OCI-LY1 (cell line): Measurements from ENCODE around the gene CDR2.

ENCODE experiments used
- H2AFZ ChIP-seq: fragments of 200-600 bp; sonication (generic), shearing (Covaris generic); 2 replicates; pipeline ENCODE4 v1.6.0; 2014; ENCODE audit warnings: antibody characterized with exemption, mild to moderate bottlenecking, low read length
- H3F3A ChIP-seq: fragments of 200-600 bp; sonication (generic), shearing (Covaris generic); 2 replicates; pipeline ENCODE4 v1.6.0; 2014; ENCODE audit warnings: mild to moderate bottlenecking, antibody characterized with exemption, low read length, moderate library complexity; ENCODE audit not compliant: insufficient read depth
- H3K27ac ChIP-seq: fragments of 200-600 bp; sonication (generic); 2 replicates; pipeline ENCODE4 v1.5.1; 2014; ENCODE audit warnings: low read length, mixed run types, mild to moderate bottlenecking, low read depth; ENCODE audit not compliant: poor library complexity, severe bottlenecking
- H3K27me3 ChIP-seq: fragments of 200-600 bp; sonication (generic); 2 replicates; pipeline ENCODE4 v1.6.0; 2014; ENCODE audit warnings: antibody characterized with exemption, mild to moderate bottlenecking, low read length, moderate library complexity; ENCODE audit not compliant: insufficient read depth
- H3K36me3 ChIP-seq: fragments of 200-600 bp; sonication (generic); 2 replicates; pipeline ENCODE4 v1.6.1; 2014; ENCODE audit warnings: mild to moderate bottlenecking, antibody characterized with exemption, low read length, moderate library complexity, mixed read lengths; ENCODE audit not compliant: insufficient read depth
- H3K4me1 ChIP-seq: fragments of 200-600 bp; sonication (generic); 2 replicates; pipeline ENCODE4 v1.5.1; 2014; ENCODE audit warnings: mild to moderate bottlenecking, low read length, moderate library complexity; ENCODE audit not compliant: insufficient read depth, severe bottlenecking
- H3K4me2 ChIP-seq: fragments of 200-600 bp; sonication (generic), shearing (Covaris generic); 2 replicates; pipeline ENCODE4 v1.6.1; 2014; ENCODE audit warnings: low read length
- H3K4me3 ChIP-seq: fragments of 200-600 bp; sonication (generic); 2 replicates; pipeline ENCODE4 v1.5.1; 2014; ENCODE audit warnings: low read length, low read depth, mild to moderate bottlenecking, mixed read lengths; ENCODE audit not compliant: poor library complexity, severe bottlenecking
- H3K79me2 ChIP-seq: fragments of 200-600 bp; shearing (Covaris generic); 2 replicates; pipeline ENCODE4 v1.6.1; 2016; ENCODE audit warnings: mixed run types, low read length, mixed read lengths; ENCODE audit not compliant: insufficient read depth
- H3K9ac ChIP-seq: fragments of 200-600 bp; sonication (generic), shearing (Covaris generic); 2 replicates; pipeline ENCODE4 v1.6.1; 2014; ENCODE audit warnings: mild to moderate bottlenecking, low read length, mixed read lengths
- H3K9me2 ChIP-seq: fragments of 200-600 bp; sonication (generic), shearing (Covaris generic); 2 replicates; pipeline ENCODE4 v1.6.1; 2014; ENCODE audit warnings: low read depth, mild to moderate bottlenecking, low read length, mixed read lengths
- H3K9me3 ChIP-seq: fragments of 200-600 bp; shearing (Covaris generic); 2 replicates; pipeline ENCODE4 v1.6.1; 2014; ENCODE audit warnings: low read length, mixed read lengths
- H4K20me1 ChIP-seq: fragments of 200-600 bp; sonication (generic), shearing (Covaris generic); 2 replicates; pipeline ENCODE4 v1.6.0; 2016; ENCODE audit warnings: mild to moderate bottlenecking, low read length; ENCODE audit not compliant: insufficient read depth
- EZH2 ChIP-seq: fragments of 200-600 bp; sonication (generic), shearing (Covaris generic); IDR thresholded peaks from 2 replicates; pipeline ENCODE4 v1.8.0; 2017; ENCODE audit warnings: borderline replicate concordance, mixed run types, mild to moderate bottlenecking, antibody characterized with exemption, low read length, moderate library complexity, mixed read lengths
- TF ChIP-seq, protein P1 (sequence below): fragments of 200-600 bp; sonication (generic), shearing (Covaris generic); IDR thresholded peaks from 2 replicates; pipeline ENCODE4 v1.5.1; 2017; ENCODE audit warnings: mild to moderate bottlenecking, antibody characterized with exemption, low read length, moderate library complexity, mixed read lengths

CDR2 gene

DNA sequence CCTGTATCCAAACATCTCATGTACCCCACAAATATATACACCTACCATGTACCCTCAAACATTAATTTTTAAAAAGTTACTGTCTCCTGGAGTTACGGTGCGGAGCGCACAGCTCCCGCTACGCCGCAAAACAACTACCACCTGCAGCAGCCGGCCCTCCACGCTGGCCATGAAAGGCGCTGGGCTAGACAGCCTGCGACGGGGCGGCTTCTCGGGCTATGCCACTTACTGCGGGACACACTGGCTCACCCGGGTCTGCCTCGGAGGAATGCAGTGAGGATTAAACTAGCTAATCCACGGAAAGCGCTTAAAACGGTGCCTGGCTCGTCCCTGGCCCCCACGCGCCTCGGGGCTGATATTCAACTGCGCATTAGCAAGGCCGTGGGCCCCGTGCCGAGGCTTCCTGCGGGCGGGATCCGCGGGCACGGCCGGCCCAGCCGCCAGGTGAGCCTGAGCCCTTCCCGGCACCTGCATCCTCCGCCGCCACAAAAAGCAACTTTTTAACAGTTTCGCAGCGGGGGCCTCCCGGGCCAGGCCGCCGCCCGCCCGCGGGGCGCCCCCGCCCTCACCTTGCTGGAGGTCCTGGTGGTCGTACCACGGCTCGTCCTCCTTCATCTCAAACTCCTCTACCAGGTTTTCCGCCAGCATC, 633 bp downstream of the CDR2 start:
- Histone ChIP-seq H3K4me3 (peak overlapping the region; percentile 93), H3K27me3 (no peaks in the 10 kb centered on the region), H3F3A (no peaks in the 10 kb centered on the region), H3K9me2 (no peaks in the 10 kb centered on the region), H3K9ac (peak overlapping the region; percentile 89), H3K9me3 (no peaks in the 10 kb centered on the region), H4K20me1 (no peaks in the 10 kb centered on the region), H3K4me1 (peaks cover 55% of the 10 kb centered on the region), H3K79me2 (peaks cover 45% of the 10 kb centered on the region), H3K36me3 (peaks cover 12% of the 10 kb centered on the region; the same call in 1 of the 2 replicates), H2AFZ (no peak overlapping the region), H3K27ac (peak overlapping the region; percentile 51), H3K4me2 (peak overlapping the region; percentile 87)
- no peak for TF ChIP-seq EZH2
- TF ChIP-seq, protein P1, sequence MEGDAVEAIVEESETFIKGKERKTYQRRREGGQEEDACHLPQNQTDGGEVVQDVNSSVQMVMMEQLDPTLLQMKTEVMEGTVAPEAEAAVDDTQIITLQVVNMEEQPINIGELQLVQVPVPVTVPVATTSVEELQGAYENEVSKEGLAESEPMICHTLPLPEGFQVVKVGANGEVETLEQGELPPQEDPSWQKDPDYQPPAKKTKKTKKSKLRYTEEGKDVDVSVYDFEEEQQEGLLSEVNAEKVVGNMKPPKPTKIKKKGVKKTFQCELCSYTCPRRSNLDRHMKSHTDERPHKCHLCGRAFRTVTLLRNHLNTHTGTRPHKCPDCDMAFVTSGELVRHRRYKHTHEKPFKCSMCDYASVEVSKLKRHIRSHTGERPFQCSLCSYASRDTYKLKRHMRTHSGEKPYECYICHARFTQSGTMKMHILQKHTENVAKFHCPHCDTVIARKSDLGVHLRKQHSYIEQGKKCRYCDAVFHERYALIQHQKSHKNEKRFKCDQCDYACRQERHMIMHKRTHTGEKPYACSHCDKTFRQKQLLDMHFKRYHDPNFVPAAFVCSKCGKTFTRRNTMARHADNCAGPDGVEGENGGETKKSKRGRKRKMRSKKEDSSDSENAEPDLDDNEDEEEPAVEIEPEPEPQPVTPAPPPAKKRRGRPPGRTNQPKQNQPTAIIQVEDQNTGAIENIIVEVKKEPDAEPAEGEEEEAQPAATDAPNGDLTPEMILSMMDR: no peak; the same call in 1 of the 2 replicates

DNA sequence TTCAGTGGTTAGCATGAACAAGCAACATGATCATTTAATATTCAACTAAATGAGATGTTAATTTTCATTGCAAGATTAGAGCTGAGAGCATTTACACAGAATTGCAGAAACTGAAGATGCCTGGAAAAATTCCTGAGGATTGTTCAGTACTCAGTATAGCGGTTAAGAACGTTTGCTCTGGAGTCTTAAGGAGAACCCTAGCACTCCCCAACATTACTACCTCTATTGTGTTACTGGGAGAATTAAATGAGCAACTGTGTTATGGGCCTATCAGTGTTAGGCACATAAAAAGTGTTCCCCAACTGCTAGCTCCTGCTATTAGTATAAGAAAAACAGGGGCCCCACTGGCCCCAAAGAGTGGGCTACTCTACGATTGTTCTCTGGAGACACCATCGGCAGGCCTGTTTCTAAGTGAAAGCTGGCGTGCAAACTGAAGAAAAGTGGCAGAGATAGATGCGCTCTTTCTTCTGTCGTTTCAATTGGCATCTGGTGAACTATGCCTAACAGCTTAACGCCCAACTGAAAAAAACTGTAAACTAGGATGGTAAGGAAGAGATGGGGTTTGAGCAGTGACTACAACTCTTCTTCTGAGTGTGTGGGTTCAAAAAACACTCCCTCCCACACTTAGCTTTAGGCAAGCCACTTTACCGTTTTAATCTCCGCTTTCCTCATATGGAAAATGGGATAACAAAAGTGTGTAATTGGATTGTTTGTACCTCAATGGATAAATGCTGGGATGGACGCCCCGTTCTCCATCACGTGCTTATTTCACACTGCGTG, 1.3 kb downstream of the CDR2 start:
- H3K27ac ChIP-seq: peak overlapping the region; percentile 51
- TF ChIP-seq, protein P1: no peak
- no peak for TF ChIP-seq EZH2
- H3K4me1 ChIP-seq: peaks cover 57% of the 10 kb centered on the region
- peak overlapping the region; percentile 93 for H3K4me3 ChIP-seq
- no peaks in the 10 kb centered on the region for H4K20me1 ChIP-seq
- no peaks in the 10 kb centered on the region for H3K9me2 ChIP-seq
- H3K9me3 ChIP-seq: no peaks in the 10 kb centered on the region
- H3K4me2 ChIP-seq: peak overlapping the region; percentile 87
- no peaks in the 10 kb centered on the region for H3K27me3 ChIP-seq
- H3K9ac ChIP-seq: peak overlapping the region; percentile 89
- H3K36me3 ChIP-seq: peaks cover 17% of the 10 kb centered on the region; the same call in 1 of the 2 replicates
- H3K79me2 ChIP-seq: peaks cover 52% of the 10 kb centered on the region
- H3F3A ChIP-seq: no peaks in the 10 kb centered on the region
- H2AFZ ChIP-seq: no peak overlapping the region

DNA sequence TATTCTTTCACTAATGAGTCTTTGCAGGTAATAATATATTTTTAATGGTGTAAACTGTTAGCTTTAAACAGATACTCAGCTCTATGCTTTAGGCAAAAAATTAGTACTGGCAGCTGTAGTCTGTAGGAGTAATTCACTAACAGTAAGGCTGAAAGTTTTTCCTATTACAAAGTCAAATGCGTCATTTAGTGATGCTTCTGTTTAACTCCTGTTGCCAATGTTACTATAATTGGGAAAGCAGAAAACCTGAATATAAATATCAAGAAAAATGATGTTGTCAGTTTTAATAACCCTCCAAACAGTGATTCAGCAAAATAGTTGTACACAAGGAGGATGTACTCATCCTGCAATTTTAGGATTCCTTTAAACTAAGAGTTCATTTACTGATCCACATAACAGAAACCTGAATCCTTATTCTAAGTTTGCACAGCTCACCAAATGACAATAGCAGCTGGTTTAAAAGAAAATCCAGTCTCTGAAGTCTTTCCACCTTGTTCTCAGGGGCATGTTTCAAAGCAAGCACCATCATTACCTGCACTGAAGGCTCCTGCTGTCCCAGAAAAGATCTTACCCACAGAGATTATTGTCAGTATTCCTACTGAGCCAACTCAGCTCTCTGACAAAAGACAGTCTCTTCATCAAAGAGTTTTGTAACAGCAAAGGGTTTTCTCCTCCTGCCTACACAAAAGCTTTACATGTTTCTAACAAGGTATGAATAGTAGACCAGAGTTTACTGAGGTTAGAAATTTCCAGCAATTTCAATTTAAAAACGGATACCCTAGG, 4.2 kb downstream of the CDR2 start:
- Histone ChIP-seq H3K4me3 (peak overlapping the region; percentile 16), H3K79me2 (peaks cover 79% of the 10 kb centered on the region), H3K4me1 (peaks cover 53% of the 10 kb centered on the region), H3K9me3 (no peaks in the 10 kb centered on the region), H4K20me1 (no peaks in the 10 kb centered on the region), H3F3A (no peaks in the 10 kb centered on the region), H3K9ac (peak overlapping the region; percentile 5; the same call in 1 of the 2 replicates), H3K27me3 (no peaks in the 10 kb centered on the region), H3K27ac (peak overlapping the region; percentile 74), H3K36me3 (peaks cover 27% of the 10 kb centered on the region; the same call in 1 of the 2 replicates), H3K9me2 (no peaks in the 10 kb centered on the region), H3K4me2 (peak overlapping the region; percentile 53), H2AFZ (no peak overlapping the region)
- TF ChIP-seq EZH2: no peak
- TF ChIP-seq, protein P1: no peak
